Stimulated activated CD8-positive, alpha-beta memory T cell treated with anti-CD3 and anti-CD28 coated beads, Interleukin-12 subunit alpha, Interleukin-12 subunit beta, amount 100 ng/mL, for 1 hour (primary cell): ENCODE measurements around the gene SNED1.

ENCODE experiments used
- DNase-seq: peaks from one replicate; pipeline ENCODE4 v3.0.0-alpha.2; 2020; ENCODE audit warnings: low read depth

SNED1 gene

DNA sequence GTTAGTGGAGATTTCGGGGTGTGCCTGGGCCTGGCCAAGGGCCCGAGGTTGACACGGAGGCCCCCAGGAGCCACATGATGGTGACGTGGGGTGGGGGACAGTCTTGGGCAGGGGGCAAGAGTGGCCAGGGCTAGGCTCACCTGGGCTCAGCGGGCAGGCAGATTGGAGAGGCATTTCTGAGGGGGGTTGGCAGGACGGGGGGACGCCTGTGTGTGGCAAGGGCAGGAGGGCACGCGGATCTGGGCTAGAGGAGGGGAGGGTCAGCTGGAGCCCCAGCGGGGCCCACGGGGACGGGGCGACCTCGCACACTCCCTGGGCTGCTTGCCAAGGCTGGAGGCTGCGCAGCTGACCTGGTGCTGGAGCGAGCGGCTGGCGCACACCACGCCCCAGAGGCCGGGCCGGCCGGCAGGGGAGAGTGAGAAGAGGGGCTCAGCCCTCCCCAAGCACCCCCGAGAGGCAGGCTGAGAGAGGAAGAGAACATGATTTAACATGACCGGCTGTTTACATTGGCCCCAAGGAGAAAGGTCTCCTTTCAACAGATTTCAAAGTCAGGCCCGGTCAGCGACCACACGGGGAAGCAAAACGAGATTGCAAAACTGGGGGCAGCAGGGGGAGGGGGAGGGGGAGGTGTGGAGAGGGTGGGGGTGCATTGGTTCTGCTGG is 38.0 kb upstream of the SNED1 start:
- DNase-seq = no peak

DNA sequence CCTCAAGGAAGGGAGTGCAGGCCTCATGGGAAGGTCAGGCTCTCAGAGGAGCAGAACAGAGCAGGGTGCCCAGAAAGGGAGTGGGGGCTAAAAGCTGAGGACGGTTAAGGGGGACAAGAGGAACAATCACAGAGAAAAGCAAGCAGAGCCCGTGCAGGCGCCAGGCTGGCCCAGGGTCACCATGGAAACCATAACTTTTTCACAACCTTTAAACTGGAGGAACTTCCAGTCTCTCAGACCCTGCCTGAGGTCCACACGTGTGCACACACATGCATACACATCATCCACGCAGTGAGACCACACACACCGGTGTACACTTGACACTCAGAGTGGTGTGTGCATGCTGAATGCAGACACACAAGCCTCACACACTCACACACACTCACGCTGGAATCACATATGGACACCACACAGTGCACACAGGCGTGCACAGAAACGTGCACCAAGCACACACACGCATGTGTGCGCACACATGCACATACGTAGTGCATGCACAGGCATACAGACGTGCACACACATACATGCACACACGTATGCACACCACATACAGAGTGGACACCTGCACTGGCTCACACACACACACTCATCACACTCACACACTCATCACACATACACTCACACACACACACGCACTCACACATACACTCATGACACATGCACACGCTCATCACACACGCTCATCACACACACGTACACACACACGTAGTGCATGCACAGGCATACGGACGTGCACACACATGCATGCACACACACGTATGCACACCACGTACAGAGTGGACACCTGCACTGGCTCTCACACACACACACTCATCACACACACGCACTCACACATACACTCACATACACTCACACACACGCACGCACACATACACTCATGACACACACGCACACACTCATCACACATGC is 37.2 kb upstream of the SNED1 start:
- DNase-seq = no peak

DNA sequence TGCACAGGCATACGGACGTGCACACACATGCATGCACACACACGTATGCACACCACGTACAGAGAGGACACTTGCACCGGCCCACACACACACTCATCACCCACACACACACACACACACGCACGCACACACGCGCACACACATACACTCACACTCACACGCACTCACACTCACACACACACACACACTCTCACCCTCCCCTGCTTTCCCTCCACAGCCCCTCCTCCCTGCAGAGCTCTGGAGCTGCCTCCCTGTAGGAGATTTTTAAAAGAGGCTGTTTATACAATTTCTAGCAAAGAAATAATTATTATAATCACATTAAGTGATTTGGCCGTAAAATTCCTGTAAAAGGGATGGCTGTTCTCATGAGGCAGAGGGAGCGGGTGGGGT is 36.5 kb upstream of the SNED1 start:
- no peak for DNase-seq

DNA sequence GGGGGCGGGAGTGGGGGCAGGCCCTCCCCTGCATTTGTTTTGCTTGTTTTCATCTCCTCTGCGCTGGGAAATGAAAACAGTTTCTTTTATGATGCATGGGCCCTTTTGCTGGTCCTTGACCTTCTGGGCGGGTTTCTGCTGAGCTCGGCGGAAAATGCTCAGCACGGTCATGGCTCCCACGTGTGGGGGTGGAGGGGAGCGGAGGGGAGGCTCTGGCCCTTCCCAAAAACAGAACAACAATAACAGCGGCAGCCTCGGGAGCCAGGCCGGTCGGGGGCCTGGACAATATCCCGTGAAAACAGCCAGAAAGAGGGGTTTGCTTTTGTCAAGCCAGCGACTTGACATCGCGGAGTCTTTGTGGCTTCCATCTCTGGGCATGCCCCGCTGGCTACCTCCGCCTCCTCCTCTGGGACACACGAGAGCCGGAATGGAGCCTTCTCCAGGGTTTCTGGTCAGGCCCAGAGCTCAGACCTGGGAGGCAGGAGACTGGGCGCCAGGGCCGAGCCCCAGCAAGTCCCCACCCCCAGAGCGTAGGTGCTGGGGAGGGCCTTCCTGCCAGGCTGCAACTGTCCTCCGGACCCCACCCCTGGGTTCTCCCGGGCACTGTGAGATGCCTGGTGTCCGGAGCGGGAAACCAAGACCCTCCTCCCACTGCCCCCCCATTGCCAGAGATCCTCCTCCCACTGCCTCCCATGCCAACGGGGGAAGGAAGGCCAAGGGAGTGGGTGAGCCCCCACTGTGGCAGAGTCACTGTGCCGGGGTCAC is 35.9 kb upstream of the SNED1 start:
- no peak for DNase-seq

DNA sequence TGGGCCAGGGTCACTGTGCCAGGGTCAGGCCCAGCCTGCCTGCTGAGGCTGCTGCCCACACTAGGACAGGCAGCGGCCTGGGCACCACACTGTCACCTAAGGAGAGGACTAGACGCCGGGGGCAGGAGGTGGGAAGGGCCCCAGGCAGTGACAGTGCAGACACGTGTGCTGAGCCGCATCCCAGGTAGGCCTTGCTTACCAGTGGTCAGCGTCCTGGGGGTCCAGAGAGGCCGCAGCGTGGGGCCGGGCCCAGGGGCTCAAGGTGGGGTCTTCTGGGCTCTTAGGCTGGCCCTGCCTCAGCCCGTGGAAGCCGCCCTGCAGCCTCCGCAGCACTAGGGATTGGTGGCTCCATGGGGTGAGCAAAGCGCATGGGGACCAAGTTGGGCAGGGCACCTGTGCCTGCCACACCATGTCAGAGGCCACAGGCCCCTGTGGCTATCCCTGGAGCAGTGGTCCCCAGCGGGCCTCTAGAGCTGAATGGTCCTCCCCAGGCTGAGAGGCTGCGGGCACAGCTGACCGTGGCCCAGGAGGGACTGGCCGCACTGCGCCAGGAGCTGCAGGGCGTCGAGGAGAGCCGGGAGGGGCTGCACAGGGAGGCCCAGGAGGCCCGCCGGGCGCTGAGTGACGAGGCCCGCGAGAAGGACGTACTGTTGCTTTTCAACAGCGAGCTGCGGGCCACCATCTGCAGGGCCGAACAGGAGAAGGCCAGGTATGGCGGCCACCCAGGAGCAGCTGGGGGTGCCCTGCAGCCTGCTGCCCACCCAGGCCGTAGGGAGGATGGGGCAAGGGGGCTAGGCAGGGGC is 35.2 kb upstream of the SNED1 start:
- DNase-seq = no peak

DNA sequence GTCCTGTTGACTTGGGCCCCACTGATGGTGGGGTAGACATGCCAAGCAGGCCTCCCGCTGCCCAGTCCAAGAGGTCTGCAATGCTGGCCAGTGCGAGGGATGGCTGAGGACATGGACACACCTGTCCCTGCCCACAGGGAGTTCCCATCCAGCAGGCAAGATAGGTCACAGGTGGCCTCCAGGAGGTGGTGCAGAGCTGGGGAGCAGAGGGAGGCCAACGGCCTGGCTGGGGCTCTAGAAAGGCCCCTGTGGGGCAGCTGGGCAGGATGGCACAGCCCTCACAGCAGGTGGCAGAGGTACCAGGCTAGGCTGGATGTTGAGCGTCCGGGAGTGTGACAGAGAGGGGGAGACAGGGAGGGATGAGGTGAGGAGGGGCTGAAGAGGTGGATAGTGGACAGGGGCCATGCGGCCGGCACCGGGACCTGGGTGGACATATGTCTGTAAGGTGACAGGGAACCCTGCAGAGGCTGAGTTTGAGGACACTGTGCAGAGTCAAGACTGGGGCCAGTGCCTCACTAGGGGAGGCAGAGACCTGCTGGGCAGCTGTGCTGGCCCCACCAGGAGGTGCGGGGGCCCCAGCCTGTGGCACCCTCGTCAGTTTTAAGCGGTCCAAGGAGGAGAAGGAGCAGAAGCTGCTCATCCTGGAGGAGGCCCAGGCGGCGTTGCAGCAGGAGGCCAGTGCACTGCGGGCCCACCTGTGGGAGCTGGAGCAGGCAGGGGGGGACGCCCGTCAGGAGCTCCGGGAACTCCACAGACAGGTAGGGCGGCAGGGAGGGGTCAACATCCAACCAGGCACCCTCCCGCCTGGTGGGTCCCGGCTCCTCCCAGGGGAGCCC is 34.3 kb upstream of the SNED1 start:
- no peak for DNase-seq

DNA sequence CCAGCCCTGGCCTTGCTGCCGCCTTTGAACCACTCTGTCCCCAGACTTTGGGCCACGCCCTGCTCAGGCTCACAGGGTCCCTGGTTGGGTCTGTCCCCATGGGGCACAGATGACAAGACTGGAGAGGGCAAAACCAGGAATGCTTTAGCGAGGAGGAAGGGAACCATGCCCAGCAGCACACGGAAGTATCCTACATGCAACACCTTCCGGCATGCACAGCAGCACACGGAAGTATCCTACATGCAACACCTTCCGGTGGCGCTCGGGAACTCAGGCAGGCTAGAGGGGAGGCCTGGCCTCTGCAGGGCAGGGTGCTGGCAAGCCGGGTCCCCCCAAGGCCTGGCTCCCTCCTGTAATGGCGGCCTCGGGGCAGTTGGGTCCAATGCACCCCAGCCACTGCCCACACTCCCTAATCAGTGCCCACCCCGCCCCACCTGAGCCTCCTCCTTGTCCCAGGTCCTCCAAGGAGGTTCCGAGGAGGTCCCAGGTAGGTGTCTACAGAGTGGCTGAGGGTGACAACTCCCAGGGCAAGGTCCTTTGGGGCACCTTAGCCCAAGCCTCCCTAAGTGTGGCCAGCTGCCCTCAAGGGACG is 33.6 kb upstream of the SNED1 start:
- DNase-seq = no peak

DNA sequence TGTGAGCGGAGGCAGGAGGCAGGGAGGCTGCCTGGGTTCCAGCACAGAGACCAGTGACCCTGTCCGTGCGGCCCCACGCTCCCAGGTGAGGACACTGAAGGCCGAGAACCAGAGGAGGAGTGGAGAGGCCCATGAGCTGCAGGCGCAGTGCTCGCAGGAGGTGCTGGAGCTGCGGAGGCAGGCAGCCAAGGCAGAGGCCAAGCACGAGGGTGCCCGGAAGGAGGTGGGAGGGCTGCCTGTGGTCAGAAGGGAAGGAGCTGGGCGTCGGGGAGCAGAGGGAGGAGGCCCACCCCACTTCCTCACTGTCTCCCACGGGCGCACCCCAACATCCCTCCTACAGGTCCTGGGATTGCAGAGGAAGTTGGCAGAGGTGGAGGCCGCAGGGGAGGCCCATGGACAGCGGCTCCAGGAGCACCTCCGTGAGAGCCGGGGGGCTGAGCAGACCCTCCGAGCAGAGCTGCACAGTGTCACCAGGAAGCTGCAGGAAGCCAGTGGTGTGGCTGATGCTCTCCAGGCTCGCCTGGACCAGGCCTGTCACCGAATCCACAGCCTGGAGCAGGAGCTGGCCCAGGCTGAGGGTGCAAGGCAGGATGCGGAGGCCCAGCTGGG is 33.0 kb upstream of the SNED1 start:
- no peak for DNase-seq

DNA sequence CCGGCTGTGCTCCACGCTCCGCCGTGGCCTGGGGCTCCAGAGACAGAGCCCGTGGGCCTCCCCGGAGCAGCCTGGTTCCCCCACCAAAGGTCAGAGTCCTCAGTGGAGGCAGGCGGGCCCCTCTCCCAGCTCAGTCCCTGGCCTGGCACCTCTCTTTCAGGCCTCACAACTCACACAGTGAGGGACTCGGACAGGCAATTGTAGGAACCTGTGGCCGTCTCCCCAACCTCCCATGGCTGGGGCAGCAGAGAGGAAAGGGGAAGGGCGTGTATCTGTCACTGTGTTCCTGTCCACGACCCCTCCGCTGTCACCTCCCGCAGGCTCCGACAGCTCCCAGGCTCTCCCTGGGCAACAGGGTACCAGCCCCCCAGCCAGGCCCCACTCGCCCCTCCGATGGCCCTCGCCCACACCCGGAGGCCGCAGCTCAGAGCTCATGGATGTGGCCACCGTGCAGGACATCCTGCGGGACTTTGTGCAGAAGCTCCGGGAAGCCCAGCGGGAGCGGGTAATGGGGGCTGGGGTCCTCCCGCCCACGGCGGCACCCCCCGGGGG is 32.4 kb upstream of the SNED1 start:
- no peak for DNase-seq

DNA sequence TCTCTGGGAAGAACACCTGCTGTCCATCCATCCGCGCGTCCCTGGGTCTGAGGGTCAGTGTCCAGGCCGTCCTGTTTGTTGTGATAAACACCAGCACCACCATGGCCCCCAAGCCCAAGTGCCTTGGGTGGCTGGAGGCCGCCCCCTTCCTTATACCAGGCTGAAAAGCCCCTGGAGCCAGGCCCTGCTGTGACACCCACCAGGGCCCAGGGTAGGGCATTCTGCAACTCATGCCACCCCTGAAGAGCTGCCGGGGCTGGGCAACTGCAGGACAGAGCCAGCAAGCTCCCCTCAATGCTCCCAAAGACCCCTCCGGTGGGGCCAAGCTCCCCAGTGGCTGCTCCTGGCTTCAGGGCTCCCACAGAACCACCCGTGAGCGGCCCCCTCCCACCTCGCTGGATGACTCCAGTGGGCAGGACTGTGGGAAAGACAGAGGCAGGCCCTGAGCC is 31.9 kb upstream of the SNED1 start:
- DNase-seq = no peak

DNA sequence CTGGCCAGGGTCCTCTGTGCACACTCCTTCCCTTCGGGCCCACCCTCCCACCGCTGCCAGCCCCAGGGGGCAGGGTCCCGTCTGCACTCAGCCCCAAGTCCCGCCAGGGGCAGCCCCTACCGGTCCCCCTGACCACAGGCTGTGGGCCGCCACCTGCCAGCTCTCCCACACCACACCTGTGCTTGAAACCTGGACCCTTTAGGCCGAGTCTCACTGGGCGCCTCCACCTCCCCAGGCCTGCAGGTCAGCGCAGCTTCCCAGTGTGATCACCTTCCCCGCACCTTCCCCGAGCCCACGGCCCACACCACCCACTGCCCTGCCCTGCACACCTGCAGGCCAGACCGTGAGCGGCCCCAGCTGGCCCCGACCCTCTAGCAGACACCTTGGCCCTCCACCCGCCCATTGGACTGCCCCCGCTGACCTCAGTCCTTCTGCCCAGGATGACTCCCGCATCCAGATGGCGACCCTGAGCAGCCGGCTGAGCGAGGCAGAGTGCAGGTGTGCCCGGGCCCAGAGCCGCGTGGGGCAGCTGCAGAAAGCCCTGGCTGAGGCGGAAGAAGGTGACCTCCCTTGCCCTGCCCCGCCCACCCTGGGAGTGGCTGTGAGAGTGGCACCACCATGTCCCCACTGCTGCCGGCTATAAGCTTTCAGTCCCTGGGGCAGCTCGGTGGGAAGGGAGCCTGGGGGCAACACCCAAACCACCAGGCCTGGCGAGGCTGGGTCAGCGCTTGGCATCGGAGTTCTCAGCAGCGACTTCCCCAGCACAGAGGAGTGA is 31.3 kb upstream of the SNED1 start:
- no peak for DNase-seq

DNA sequence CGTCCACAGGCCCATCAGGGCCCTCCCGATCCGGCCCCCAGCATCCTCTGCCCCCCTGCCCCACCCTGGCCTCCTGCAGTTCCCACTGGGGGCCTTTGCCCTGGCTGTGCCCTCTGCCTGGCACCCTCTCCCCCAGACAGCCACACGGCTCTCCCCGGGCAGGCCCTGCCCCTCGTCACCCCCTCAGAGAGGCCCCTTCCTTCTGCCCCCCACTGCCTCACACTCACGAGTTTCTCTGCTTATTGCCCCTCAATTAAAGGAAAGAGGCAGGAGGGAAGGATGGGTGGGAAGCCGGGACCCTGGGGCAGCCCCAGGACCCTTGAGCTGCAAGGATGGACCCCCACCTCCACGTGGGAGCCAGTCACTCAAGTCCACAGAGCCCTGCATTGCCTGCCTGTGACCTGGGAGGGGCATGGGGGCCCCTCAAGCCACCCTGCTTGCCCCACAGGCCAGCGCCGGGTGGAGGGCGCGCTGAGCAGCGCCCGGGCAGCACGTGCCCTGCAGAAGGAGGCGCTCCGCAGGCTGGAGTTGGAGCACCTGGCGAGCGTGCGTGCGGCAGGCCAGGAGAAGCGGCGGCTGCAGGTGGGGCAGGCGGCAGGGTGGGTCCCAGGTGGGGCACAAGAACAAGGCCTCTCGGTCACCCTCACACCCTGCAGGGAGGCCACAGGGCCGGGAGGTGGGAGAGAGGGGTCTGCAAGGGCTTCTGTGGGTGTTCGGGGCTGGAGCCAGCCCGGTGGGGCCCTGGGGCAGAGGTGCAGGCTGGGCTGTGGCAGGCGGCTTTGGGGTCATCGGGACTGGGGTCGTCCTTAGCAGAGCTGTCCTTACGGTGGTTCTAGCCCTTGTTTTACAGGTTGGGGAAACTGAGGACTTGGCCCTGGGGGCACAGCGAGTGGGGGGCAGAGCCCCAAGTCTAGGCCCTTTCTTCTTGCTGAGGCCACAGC is 30.5 kb upstream of the SNED1 start:
- no peak for DNase-seq

DNA sequence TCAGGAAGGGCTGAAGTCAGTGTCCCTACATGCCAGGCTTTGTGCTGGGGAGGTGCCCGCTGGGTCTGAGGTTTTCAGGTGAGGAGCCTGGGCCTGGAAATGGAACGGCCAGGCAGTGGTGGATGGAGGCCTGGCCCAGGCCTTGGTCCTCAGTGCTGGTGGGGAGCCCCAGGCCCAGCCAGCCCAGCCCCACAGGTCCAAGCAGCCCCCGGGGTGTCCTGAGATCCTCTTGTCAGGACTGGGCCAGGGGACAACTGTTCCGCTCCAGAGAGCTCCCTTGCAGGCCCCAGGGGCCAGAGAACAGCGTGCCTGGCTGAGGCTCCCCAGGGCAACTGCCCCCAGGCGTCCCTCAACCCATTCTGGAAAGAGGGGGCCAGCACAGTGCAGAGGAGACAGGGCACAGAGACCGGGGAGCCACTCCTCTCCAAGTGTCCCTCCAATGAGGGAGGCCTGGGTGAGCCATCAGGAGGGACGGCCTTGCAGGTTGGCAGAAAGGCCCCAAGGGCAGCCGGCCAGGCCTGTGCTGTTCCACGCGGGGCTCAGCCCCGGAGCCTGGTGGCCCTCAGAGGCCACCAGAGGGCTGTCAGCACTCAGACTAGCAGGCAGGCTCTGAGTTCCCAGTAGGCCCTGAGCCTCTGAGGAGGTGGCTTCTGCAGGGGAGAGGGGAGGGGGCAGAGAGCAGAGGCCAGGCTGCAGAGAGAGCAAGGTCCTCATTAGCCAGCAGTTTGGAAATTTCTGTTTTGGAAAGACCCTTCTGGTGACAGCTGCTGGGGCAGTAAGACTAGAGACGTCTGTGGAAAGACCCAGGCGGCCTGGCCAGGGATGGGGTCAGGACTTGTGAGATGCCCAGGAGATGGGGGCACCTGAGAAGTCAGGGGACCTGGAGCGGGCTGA is 29.4 kb upstream of the SNED1 start:
- no peak for DNase-seq

DNA sequence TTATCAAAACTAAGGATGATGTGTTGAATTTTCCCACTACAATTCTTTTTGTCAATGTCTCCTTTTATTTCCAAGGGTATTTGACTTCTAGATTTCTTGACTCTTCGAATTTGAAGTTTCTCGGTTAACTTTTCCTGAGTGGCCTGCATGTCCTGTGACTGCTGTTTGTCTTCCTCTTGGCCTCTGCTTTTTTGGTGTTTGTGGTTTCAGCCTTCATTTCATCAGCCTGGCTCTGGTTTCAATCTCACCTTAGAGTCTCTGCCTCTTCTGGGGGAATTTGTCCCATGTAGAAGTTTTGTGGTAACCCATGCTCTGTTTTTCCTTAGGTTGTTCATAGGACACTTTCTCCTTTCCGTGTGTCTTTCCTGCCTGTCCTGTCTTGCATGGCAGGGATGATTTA is 28.3 kb upstream of the SNED1 start:
- DNase-seq = no peak

DNA sequence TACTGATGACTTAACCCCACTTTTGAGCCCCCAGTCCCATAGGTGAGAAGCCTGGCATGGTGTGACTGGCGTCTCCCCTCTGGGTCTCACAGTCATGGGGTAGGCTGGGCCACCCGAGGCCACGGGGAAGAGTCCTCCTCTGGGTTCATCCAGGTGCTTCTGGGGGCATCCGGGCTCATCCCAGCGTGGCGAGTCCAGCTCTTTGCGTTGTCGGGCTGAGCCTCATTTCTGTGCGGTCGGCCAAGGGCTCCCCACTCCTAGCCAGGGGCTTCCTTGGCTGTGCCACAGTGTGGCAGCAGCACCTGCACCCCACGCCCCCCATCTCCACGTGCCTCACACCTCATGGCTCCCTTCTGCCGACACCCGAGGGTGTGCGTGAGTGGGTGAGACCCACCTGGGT is 27.6 kb upstream of the SNED1 start:
- DNase-seq = no peak

DNA sequence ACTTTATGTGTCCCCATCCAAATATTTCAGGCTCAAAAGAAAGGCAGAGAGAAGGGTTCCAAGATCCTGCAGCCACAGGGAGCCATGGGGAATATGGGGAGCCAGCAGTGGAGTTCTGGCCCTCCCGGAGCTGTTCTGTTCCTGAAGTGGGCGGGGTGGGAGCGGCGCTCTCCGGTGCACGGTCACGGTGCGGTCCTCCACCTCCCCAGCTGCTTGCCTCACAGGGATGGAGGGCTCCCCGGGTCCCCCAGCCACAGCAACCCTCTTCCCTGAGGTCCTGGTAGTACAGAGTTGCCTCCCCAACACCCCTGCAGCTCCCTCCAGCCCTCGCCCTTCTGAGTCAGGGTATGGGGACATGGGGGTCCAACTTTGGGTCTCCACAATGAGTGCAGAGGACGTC is 26.2 kb upstream of the SNED1 start:
- no peak for DNase-seq
